Endothelial cell of hepatic sinusoid (primary cell): ENCODE data around the gene LRMDA.

Experiments
- in situ Hi-C: cut with HindIII; loops from 2 replicates; pipeline ENCODE4 v1.10.0; 2017; ENCODE audit warnings: low sequenced_read_pairs

LRMDA gene

GRCh38 chr10:75883081-75884072, 452.0 kb downstream of the LRMDA start:
- in situ Hi-C loops: no loop called here

GRCh38 chr10:75884808-75885207, 453.4 kb downstream of the LRMDA start:
- in situ Hi-C loops: no loop called here

GRCh38 chr10:75887369-75887768, 455.9 kb downstream of the LRMDA start:
- in situ Hi-C loops: no loop called here

GRCh38 chr10:75887992-75888680, 456.7 kb downstream of the LRMDA start:
- in situ Hi-C loops: no loop called here

GRCh38 chr10:75889051-75889450, 457.6 kb downstream of the LRMDA start:
- in situ Hi-C loops: no loop called here

GRCh38 chr10:75894761-75895160, 463.3 kb downstream of the LRMDA start:
- in situ Hi-C loops: no loop called here

GRCh38 chr10:75895259-75895658, 463.8 kb downstream of the LRMDA start:
- in situ Hi-C loops: no loop called here

GRCh38 chr10:75899816-75900390, 468.5 kb downstream of the LRMDA start:
- in situ Hi-C loops: no loop called here

- in situ Hi-C loops: no loop called here
Observed at GRCh38 chr10:75902816-75903215, 471.4 kb downstream of the LRMDA start.

- in situ Hi-C loops: no loop called here
Observed at GRCh38 chr10:75904499-75905283, 473.3 kb downstream of the LRMDA start.

- in situ Hi-C loops: no loop called here
Observed at GRCh38 chr10:75905490-75905889, 474.1 kb downstream of the LRMDA start.

- in situ Hi-C loops: no loop called here
Observed at GRCh38 chr10:75910032-75910431, 478.6 kb downstream of the LRMDA start.

- in situ Hi-C loops: no loop called here
Observed at GRCh38 chr10:75911426-75911825, 480.0 kb downstream of the LRMDA start.

GRCh38 chr10:75916906-75917305, 485.5 kb downstream of the LRMDA start:
- in situ Hi-C loops: no loop called here

GRCh38 chr10:75919913-75920312, 488.5 kb downstream of the LRMDA start:
- in situ Hi-C loops: no loop called here

GRCh38 chr10:75922435-75922834, 491.0 kb downstream of the LRMDA start:
- in situ Hi-C loops: no loop called here

GRCh38 chr10:75924309-75924902, 493.0 kb downstream of the LRMDA start:
- in situ Hi-C loops: no loop called here

- in situ Hi-C loops: no loop called here
Observed at GRCh38 chr10:75925999-75926398, 494.6 kb downstream of the LRMDA start.

- in situ Hi-C loops: no loop called here
Observed at GRCh38 chr10:75926763-75927162, 495.3 kb downstream of the LRMDA start.

GRCh38 chr10:75928231-75928630, 496.8 kb downstream of the LRMDA start:
- in situ Hi-C loops: no loop called here
